Measurements from ENCODE around the gene SCO2. TPM values are rescaled to one million over a fixed set of nuclear protein-coding genes. Genes with fewer than 3 reads are reported as not detected.
A peak's percentile ranks its signal among the peaks of the same experiment; 100 is the strongest.

The SCO2 gene
- total RNA-seq, 1 experiment from 2014 or later, result 1.2 TPM

- peak within 1 kb of the TSS; percentile 58 for H3K4me3 ChIP-seq (ENCODE audit: insufficient read depth, low read depth, low read length)
- H3K36me3 ChIP-seq (replicated peaks; ENCODE audit: control insufficient read depth, insufficient read depth, low read length), result no peaks in the 10 kb centered on the region
- peaks cover 20% of the 10 kb centered on the region for H3K27me3 ChIP-seq (ENCODE audit: control insufficient read depth, insufficient read depth, low read length)
- peak; percentile 99 for DNase-seq
Measured at GRCh38 chr22:50562523-50563412, 37.4 kb upstream of the SCO2 start, which contains the start of gene SYCE3. Gene SYCE3, minus strand, starts transcription at chr22:50562919. Its CDS starts 6,514 bp downstream, at chr22:50556405.

- no peak overlapping the region for H3K4me3 ChIP-seq (ENCODE audit: insufficient read depth, low read depth, low read length)
- peaks cover 20% of the 10 kb centered on the region for H3K27me3 ChIP-seq (ENCODE audit: control insufficient read depth, insufficient read depth, low read length)
- no peaks in the 10 kb centered on the region for H3K36me3 ChIP-seq (replicated peaks; ENCODE audit: control insufficient read depth, insufficient read depth, low read length)
- peak; percentile 50 for DNase-seq
Measured at GRCh38 chr22:50561401-50562358, 36.3 kb upstream of the SCO2 start.

- no peak overlapping the region for H3K4me3 ChIP-seq (ENCODE audit: insufficient read depth, low read depth, low read length)
- no peaks in the 10 kb centered on the region for H3K36me3 ChIP-seq (replicated peaks; ENCODE audit: control insufficient read depth, insufficient read depth, low read length)
- no peak for DNase-seq
- H3K27me3 ChIP-seq (ENCODE audit: control insufficient read depth, insufficient read depth, low read length), result peaks cover 19% of the 10 kb centered on the region
Measured at GRCh38 chr22:50560034-50560433, 34.6 kb upstream of the SCO2 start.

- no peak for DNase-seq
- Histone ChIP-seq H3K27me3 (ENCODE audit: control insufficient read depth, insufficient read depth, low read length) (peaks cover 2% of the 10 kb centered on the region), H3K36me3 (replicated peaks; ENCODE audit: control insufficient read depth, insufficient read depth, low read length) (no peaks in the 10 kb centered on the region), H3K4me3 (ENCODE audit: insufficient read depth, low read depth, low read length) (no peak overlapping the region)
Measured at GRCh38 chr22:50556703-50557102, 31.3 kb upstream of the SCO2 start.

GRCh38 chr22:50553310-50553709, 27.9 kb upstream of the SCO2 start:
- DNase-seq, result no peak
- Histone ChIP-seq H3K27me3 (ENCODE audit: control insufficient read depth, insufficient read depth, low read length) (no peaks in the 10 kb centered on the region; the same call in none of the 2 replicates), H3K36me3 (replicated peaks; ENCODE audit: control insufficient read depth, insufficient read depth, low read length) (no peaks in the 10 kb centered on the region), H3K4me3 (ENCODE audit: insufficient read depth, low read depth, low read length) (no peak overlapping the region)

- H3K36me3 ChIP-seq (replicated peaks; ENCODE audit: control insufficient read depth, insufficient read depth, low read length), result no peaks in the 10 kb centered on the region
- H3K27me3 ChIP-seq (ENCODE audit: control insufficient read depth, insufficient read depth, low read length), result no peaks in the 10 kb centered on the region; the same call in 1 of the 2 replicates
- no peak overlapping the region for H3K4me3 ChIP-seq (ENCODE audit: insufficient read depth, low read depth, low read length)
- no peak for DNase-seq
Measured at GRCh38 chr22:50551160-50551752, 25.9 kb upstream of the SCO2 start.

- Histone ChIP-seq H3K4me3 (ENCODE audit: insufficient read depth, low read depth, low read length) (no peak overlapping the region), H3K36me3 (replicated peaks; ENCODE audit: control insufficient read depth, insufficient read depth, low read length) (no peaks in the 10 kb centered on the region), H3K27me3 (ENCODE audit: control insufficient read depth, insufficient read depth, low read length) (no peaks in the 10 kb centered on the region; the same call in 1 of the 2 replicates)
- peak; percentile 56 for DNase-seq
Measured at GRCh38 chr22:50550395-50550794, 25.0 kb upstream of the SCO2 start.

- no peak overlapping the region for H3K4me3 ChIP-seq (ENCODE audit: insufficient read depth, low read depth, low read length)
- peaks cover 8% of the 10 kb centered on the region for H3K27me3 ChIP-seq (ENCODE audit: control insufficient read depth, insufficient read depth, low read length)
- DNase-seq, result peak; percentile 72
- no peaks in the 10 kb centered on the region for H3K36me3 ChIP-seq (replicated peaks; ENCODE audit: control insufficient read depth, insufficient read depth, low read length)
Measured at GRCh38 chr22:50548921-50549790, 23.8 kb upstream of the SCO2 start.

GRCh38 chr22:50548040-50548920, 22.9 kb upstream of the SCO2 start:
- H3K4me3 ChIP-seq (ENCODE audit: insufficient read depth, low read depth, low read length), result no peak overlapping the region
- no peaks in the 10 kb centered on the region for H3K36me3 ChIP-seq (replicated peaks; ENCODE audit: control insufficient read depth, insufficient read depth, low read length)
- H3K27me3 ChIP-seq (ENCODE audit: control insufficient read depth, insufficient read depth, low read length), result peaks cover 9% of the 10 kb centered on the region
- peak; percentile 80 for DNase-seq

GRCh38 chr22:50547263-50547985, 22.0 kb upstream of the SCO2 start:
- Histone ChIP-seq H3K4me3 (ENCODE audit: insufficient read depth, low read depth, low read length) (no peak overlapping the region), H3K36me3 (replicated peaks; ENCODE audit: control insufficient read depth, insufficient read depth, low read length) (no peaks in the 10 kb centered on the region), H3K27me3 (ENCODE audit: control insufficient read depth, insufficient read depth, low read length) (peaks cover 9% of the 10 kb centered on the region)
- peak; percentile 46 for DNase-seq

GRCh38 chr22:50546326-50547262, 21.2 kb upstream of the SCO2 start:
- H3K27me3 ChIP-seq (ENCODE audit: control insufficient read depth, insufficient read depth, low read length), result peaks cover 9% of the 10 kb centered on the region
- DNase-seq, result peak; percentile 73
- no peaks in the 10 kb centered on the region for H3K36me3 ChIP-seq (replicated peaks; ENCODE audit: control insufficient read depth, insufficient read depth, low read length)
- H3K4me3 ChIP-seq (ENCODE audit: insufficient read depth, low read depth, low read length), result no peak overlapping the region
